Activated CD4-positive, alpha-beta T cell treated with anti-CD3 and anti-CD28 coated beads, Interleukin-10, Interleukin-2, amounts not matched to agents 100 ng/mL and 50 ng/mL, durations not matched to agents 16 hours and 8 hours (primary cell): ENCODE measurements around the gene POLR3GL.
"Not testable (repeated sequence)": the region's sequence is repeated elsewhere in the genome, so short reads cannot be mapped to it uniquely, and the experiment has no call there.

Experiments used
- DNase-seq: peaks from one replicate; pipeline ENCODE4 v3.0.0-alpha.2; 2020

The POLR3GL gene, protein sequence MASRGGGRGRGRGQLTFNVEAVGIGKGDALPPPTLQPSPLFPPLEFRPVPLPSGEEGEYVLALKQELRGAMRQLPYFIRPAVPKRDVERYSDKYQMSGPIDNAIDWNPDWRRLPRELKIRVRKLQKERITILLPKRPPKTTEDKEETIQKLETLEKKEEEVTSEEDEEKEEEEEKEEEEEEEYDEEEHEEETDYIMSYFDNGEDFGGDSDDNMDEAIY

DNA sequence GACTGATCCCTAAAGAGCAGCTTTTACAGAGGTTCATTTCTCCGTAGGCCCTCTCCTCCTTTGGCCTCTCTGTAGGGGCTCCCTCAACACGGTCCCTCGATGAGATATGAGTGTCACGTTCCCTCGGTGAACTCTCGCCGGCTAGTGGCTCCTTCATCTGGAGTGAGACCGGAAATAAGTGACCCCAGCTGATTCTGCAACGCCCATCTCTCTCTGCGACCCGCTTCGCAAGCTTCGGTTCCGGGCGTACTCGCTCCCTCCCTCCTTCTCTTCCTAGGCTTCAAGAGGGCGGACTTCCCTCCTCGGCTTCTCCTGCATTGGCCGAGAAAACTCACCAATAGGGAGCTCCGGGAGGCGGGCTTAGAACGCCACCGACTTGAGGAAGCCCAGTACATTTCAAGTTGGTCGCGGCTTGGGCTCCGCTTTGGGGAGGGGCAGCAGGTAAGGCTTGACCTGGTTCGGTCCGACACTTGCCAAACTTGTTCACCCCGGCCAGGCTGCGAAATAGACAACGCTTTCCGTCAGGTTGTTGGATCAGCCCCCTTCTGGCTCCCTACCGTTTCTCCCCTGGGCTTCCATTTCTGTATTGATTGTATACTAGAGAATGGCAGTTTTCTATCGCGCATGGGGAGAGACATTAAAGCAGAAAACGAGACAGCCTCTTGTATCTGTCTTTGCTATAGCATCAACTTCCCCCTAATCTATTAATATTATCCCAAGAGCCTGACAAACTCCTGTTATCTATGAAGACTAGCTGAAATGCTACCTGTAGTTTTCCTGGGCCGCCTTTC lies at the start of gene POLR3GL, which contains the start of gene ANKRD34A:
Gene POLR3GL (plus strand): TSS at position 363 of the 791 bp plus-strand sequence. CDS start 10,176 bp downstream, outside the sequence.
Gene ANKRD34A (minus strand): TSS at position 248 of the 791 bp plus-strand sequence. CDS start 2,816 bp downstream, outside the sequence.
- DNase-seq, result peak; percentile 98

DNA sequence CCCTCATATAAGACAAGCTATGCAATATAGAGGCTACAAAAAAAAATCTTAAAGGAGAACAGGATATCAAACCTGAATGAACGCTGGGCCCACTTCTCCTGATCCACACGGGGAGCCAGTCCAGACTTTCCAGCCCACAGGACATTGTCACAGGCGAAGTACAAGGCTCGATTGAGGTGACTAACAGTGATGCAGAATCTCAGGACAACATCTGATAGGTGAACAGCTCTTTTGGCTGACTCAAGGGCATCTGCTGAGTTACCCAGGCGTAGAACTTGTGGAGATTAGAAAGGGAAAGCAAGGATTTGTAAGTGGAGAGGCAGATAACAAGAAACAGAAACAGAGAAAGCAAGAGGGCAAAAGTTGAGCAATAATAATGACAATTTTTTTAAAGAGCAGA lies 47.7 kb upstream of the POLR3GL start:
- no peak for DNase-seq

DNA sequence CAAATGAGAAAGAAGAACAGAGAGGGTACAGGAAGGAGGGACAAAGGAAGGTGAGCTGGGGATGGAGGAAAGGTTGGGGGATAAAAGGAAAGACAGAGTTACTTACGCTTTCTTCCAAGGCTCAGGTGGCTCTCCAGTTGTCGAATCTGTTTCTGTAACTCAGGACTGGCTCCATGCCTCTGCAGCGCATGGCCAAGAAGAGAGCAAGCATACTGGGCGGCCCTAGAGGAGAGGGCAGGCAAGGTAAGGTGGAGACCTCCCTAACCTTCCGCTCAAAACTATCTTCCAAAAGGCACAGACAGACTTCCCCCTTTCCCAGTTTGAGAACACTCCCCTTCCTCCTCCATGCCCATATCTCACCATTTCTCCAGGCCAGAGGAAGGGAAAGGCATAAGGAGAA lies 46.9 kb upstream of the POLR3GL start:
- DNase-seq, result no peak

DNA sequence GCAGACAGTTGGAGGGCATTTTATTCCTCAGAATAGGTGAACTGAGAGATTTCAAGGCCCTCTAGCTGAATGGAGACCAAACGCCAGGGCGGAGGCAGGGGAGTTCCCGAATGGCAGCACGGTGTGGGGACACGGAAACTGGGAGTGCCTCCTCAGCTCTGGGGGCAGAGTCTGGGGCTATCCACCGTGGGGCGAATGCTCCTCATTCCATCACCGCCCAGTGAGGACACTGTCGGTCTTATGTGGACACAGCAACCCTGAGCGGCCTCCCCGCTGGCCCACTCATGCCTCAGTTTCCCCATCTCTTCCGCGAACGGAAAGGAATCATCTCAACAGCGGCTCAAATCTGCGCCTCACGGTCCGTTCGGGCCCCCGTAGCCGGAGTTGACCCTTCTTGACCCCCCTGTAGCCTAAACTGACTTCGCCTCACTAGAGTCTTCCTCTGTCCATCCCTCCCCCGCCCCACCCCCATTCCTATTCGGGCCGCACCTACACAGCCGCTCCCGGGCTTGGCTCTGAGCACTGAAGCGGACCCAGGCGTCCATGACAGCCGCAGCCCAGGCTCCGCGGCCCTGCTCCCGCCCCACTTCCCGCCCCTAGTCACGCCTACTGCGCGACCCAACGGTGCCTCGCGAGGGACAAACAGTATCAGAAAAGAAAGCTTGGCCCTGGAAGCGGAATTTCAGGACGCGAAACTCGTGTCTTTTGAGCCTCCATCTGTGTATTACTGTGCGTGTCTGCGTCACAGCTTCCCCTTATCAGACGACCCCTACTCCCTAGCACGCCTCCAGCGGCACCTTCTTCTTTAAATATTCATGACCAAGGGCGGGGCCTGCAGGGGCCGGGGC lies 46.1 kb upstream of the POLR3GL start, which contains the start of gene PEX11B:
Gene PEX11B (minus strand): TSS at position 574 of the 848 bp plus-strand sequence. CDS start 29 bp downstream, at position 545.
- DNase-seq, result peak; percentile 93

DNA sequence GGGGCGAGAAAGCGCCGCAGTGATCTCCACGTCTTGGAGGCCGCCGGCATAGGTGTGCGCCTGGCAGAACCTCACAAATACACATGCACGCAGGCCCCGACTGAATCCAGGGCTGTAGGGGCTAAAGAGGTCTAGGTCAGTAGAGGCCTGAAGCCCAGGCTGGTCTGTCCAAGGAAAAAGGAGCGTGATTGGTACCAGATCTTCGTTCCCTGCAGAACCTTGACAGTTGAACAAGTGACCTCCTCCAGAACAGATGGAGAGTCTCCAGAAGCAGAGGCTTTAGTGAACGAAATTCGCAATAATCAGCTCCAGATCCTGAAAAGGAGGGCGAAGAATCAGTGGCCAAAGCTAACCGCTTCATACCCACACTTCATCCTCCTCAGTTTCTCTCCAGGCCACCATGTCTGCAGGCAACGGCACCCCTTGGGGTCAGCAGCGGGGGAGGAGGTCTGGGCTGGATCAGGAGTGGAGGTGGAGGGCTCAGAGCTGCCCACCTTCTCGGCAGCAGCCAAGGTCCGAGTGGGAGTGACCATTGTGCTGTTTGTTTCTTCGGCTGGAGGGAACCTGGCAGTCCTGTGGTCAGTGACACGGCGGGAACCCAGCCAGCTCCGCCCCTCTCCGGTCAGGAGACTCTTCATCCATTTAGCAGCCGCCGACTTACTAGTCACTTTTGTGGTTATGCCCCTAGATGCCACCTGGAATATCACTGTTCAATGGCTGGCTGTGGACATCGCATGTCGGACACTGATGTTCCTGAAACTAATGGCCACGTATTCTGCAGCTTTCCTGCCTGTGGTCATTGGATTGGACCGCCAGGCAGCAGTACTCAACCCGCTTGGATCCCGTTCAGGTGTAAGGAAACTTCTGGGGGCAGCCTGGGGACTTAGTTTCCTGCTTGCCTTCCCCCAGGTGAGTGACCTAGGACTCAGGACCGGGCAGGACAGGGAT lies 45.2 kb upstream of the POLR3GL start:
- peak; percentile 38 for DNase-seq

DNA sequence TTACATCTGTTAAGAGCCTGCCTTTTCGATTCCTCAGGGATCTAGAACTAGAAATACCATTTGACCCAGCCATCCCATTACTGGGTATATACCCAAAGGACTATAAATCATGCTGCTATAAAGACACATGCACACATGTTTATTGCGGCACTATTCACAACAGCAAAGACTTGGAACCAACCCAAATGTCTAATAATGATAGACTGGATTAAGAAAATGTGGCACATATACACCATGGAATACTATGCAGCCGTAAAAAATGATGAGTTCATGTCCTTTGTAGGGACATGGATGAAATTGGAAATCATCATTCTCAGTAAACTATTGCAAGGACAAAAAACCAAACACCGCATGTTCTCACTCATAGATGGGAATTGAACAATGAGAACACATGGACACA lies 44.2 kb upstream of the POLR3GL start:
- not testable (repeated sequence) for DNase-seq

DNA sequence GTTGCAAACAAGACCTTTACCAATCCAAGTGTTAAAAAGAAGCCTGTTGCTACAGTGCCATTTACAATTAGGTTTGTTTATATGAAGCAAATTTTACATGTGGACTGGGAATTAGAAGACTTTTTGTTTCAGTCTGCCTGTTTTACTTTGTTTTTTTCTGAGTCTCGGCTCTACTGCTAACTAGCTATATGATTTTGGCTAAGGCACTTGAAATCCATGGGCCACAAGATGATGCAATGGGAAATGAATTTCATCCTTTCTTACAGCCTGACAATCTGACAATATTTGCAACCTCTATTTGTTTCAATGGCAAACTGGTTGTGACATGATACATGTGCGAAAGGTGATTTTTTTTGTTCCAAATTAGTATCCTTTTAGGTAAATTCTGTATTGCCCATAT lies 42.2 kb upstream of the POLR3GL start:
- DNase-seq, result no peak

DNA sequence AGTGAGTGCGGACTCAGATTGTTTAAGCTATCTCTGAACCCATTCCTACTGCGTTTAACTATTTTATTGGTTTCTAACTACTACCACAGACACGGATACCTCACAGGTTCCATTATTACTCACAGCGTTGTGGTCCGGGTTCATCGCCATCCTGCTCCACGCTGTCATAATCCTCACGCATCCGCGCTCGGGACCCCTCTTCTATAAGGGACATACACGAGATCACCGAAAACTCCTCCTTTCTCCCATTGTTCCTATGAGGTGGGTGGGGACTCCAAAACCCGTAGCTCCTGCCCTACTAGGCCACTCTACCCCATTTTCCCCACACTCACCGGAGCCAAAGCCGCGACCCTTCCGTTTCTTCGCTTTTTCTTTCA lies 37.8 kb upstream of the POLR3GL start:
- DNase-seq, result peak; percentile 74

DNA sequence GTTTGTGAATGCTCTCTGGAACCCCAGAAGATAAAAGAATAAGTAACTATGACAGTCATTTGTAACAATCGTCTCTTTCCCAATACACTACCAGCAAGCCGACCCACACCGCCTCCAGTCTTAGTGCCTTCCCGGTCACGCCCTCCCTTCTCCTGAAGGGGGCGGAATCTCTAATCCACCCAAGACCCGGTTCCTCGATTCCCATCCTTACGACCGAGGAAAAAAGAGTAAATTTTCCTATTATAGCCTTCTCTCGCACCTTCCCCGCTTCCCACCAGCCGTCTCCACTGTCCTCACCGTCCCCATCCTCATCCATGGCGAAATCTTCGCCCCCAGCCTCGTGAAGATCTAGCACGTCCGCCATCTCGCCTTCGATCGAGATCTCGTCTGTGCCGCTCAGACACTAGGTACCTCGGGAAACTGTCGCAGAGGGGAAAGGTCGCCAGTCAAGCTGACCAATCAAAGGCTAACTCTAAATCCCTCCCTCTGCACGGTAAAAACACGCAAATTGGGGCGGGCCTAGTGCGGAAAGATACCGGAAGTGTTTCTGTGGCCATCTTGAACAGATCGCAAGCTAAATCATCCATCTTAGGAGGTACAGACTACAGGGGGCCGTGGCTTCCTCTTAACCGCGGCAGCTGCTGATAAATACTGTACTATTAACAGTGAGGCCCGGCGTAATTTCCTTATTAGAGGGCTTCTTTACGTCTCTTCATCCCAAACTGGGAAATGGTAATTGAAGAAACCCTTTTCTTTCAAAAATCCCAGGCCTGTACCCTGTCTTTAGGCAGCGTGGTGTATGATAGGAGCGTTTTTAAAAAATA lies 37.2 kb upstream of the POLR3GL start, which contains the start of gene RBM8A:
Gene RBM8A (minus strand): TSS at position 422 of the 824 bp plus-strand sequence. CDS start 58 bp downstream, at position 364.
- DNase-seq, result peak; percentile 98

DNA sequence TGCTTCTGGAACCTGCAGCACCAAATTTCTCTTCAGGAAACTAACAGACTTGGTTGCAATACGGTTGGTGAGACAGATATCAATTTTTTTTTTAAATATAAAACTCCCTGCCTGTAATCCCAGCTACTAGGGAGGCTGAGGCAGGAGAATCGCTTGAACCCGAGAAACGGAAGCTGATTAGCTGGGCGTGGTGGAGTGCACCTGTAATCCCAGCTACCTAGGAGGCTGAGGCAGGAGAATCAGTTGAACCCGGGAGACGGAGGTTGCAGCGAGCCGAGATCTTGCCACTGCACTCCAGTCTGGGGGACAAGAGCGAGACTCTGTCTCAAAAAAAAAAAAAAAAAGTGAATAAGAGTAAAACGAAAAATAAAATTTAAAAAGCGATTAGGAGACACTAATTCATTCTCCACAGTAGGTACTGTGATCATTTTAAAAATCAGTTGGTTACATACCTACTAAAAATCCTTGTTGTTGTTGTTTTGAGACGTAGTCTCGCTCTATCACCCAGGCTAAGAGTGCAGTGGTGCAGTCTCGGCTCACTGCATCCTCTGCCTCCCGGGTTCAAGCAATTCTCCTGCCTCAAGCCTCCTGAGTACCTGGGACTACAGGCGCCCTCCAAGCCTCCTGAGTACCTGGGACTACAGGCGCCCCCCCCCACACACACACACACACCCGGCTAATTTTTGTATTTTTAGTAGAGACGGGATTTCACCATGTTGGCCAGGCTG lies 36.4 kb upstream of the POLR3GL start:
- no peak for DNase-seq

DNA sequence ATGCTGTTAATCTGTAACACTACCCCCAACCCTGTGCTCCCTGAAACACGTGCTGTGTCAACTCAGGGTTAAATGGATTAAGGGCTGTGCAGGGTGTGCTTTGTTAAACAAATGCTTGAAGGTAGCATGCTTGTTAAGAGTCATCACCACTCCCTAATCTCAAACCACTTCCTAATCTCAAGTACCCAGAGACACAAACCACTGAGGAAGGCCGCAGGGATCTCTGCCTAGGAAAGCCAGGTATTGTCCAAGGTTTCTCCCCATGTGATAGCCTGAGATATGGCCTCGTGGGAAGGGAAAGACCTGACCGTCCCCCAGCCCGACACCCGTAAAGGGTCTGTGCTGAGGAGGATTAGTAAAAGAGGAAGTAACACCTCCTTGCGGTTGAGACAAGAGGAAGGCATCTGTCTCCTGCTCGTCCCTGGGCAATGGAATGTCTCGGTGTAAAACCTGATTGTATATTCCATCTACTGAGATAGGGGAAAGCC lies 31.9 kb upstream of the POLR3GL start:
- DNase-seq, result peak; percentile 65

DNA sequence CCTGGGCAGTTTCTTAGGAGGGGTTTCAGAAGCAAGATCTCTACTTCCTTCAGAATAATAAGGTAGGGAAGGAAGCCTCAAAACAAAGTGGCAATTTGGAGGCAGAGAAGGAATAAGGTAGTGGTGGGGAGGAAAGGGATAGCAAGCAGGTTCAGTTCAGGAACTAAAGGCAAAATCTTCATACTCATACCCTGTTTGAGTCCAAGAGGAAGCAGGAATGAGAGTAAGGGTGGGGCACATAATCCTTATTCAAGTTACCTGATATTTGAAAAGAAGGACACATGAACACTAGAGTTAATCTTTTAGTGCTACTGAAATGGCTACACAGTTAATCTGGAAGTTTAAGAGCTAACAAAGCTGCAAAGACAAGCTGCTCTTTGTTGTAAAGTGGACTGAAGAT lies 28.8 kb upstream of the POLR3GL start:
- DNase-seq, result no peak

DNA sequence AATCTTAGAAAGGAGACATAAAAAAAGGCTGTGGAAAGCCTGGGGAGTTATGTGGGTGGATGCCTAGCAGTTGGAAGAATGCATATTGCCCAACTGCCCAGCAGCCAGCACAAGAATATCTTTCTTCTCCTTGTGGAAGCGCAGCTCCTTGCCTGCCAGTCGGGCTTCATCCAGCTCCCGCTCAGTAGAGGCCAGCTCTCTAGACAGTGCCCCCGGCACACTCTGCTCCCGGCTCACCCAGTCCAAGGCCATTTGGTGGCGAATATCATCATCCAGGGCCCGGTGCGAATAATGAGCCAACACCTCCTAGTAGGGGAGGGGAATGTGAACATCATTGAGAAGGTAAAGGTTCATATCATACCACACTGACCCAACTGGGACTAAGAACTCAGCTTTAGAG lies 28.2 kb upstream of the POLR3GL start:
- no peak for DNase-seq

DNA sequence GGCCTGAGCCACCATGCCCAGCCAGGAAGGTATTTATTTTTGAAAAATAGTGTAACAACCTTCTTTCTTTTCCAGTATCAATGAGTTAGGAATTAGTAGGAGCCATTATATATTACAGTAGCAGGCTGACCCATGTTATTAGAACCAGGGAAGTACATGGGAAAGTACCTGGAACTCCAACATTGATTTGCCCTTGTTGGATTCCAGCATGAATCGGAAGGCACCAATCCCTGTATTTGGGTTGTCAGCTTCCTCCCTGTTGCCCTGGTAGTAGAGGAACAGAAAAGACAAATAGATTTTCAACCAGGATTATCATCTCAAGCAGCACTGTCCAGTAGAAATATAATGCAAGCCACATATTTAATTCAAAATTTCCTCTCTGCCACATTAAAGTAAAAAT lies 27.1 kb upstream of the POLR3GL start:
- no peak for DNase-seq

DNA sequence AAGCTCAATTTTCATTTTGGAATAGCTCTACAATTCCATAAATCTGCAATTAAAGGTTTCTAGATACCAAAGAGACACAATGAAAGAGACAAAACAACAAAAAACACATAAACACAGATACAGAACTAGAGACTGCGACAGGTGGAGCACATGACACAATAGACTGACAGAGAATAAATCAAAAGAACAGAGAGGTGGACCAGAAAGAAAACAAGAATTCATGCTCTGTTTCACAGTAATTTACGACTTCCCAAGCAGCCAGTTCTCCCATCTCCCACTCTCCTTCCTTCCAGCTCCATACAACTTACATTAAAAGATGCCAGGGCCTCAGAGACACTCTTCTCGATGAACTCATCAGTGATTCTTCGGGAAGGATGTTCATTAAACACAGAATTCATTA lies 22.1 kb upstream of the POLR3GL start:
- no peak for DNase-seq

DNA sequence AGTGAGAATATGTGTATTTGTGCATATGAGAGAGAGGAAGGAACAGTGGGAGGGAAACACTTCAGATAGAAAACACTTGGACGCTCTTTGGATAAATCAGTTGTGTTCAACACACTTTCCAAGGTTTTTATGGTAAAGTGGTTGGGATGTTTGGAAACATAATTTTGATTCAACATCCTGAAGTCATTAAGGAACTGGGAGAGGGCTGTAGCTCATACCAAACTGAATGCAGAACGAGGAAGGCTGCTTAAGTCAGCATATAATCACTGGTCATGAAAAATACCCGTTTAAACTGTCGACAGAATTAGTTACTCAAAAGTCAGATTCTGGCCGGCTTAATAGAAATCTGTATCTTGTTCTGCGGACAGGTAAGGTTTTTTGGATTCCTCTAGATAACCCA lies 21.6 kb upstream of the POLR3GL start:
- no peak for DNase-seq

DNA sequence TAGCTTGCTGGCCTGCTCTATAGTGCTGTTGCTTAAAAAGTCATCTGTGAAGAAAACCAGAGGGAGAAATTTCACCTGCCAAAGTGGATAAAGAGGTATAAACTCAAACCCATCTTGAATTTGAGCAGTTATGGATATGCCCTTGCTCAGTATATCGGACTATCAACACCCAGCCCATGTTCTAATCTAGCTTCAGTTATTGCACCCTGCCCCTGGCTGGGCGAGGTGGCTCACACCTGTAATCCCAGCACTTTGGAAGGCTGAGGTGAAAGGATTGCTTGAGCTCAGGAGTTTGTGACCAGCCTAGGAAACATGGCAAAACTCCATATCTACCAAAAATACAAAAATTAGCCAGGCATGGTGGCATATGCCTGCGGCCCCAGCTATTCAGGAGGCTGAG lies 20.0 kb upstream of the POLR3GL start:
- DNase-seq, result no peak

DNA sequence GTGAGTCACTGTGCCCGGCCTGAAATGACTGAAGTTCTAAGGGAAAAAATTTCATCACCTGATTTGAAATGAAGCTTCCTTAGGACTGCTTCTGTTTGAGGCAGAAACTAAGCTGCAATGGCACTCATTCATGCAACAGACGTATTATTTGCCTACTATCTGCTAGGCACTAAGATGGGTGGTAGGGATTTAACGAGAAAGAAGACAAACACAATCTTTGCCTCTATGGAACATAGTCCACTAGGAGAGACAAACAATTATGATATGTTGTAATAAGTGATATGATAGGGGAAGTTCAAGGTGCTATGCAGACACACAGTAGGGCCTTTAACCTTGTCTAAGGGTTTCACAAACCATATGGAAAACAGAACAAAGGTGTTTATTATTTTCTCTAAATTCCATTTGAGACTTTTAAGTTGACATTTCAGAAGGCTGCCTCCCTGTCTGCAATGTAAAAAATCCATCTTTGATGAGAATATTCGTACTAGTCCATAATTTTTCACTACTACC lies 18.0 kb upstream of the POLR3GL start:
- DNase-seq, result no peak

DNA sequence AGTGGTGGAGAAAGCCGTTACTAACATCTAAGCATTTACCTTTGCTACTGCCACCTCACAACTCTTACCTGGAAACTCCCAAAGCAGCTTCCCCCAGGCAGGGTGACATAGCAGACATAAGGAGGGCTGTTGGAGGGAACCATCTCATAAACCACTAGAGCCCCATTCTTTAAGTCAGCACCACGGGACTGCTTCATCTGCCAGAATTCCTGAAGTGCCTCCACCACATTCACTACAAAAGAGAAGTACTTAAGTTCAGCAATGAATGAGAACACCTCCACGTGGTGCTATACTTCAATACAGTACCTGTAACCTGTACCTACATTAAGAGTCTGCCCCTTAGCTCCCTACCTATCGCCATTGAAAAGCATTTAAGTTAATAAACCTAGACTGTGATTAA lies 16.9 kb upstream of the POLR3GL start:
- DNase-seq, result no peak

DNA sequence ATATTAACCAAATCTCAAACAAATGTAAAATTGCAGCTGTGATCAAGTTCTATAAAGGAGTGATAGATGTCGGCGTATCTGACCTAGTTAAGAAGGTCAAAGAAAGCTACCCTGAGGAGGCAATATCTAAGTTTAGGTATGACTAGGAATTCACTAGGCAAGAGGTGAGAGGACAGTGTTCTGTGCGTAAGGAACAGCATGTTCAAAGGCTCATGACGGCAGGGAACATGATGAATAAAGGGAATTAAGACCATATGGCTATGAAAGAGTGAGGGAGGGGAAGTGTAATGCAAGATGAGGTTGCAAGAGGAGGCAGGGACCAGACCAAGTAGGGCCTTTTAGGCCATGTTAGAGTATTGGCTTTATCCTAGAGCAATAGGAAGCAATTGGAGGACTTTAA lies 15.3 kb upstream of the POLR3GL start:
- DNase-seq, result no peak
